ENCODE data around the gene HTRA3. TPM values are rescaled to one million over a fixed set of nuclear protein-coding genes. Genes with fewer than 3 reads are reported as not detected.

The HTRA3 gene
- total RNA-seq, 1 donor from 2014 or later, result 1.7 TPM

DNA sequence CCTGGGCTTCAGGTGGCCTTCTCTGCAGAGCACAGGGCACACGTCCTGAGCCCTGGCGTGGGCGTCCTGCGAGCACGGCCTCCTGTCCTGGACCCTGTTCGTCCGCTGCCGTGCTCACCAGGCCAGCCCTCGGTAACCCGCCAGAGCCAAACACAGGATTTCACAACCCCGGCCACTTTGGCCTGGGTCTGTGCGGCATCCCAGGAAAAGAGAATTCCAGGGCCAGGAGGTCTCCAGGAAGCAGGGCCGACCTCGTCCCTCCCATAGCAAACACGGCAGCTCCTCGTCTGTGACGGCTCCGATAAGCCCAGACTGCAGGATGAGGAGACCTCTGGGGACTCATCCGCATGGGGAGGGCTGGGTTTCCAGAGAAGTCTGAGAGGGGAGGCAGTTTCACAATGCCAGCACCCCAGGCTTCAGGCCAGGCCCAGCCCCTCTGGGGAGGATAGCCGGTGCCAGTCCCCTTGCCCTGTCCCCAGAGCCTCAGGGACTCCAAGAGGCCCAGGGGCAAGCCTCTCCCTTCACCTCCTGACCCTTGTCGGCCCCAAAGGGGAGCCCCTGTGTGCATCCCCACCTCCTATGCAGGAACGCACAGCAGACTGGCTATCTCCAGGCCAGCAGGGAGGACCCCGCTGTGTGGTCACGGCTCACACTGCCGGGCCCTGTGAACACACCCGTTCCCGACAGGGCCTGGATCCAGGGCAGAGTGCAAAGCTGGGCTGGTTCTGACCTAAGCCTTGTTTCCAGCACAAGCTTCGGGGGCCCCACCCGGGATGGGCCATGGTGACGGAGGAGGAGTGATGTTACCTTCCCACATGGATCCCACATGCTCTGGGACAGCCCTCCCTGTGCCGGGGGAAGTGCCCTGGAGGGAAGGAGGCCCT, 22.3 kb upstream of the HTRA3 start:
- Mint-ChIP-seq H3K4me1 (ENCODE audit: unreplicated experiment) (no peaks in the 10 kb centered on the region), H3K27ac (ENCODE audit: unreplicated experiment) (no peak overlapping the region), H3K36me3 (ENCODE audit: low read depth, unreplicated experiment) (peaks cover 3% of the 10 kb centered on the region), H3K4me3 (ENCODE audit: unreplicated experiment) (no peak overlapping the region), H3K27me3 (ENCODE audit: unreplicated experiment) (peaks cover 10% of the 10 kb centered on the region), H3K9me3 (ENCODE audit: unreplicated experiment) (no peaks in the 10 kb centered on the region)
- TF ChIP-seq, protein P1, sequence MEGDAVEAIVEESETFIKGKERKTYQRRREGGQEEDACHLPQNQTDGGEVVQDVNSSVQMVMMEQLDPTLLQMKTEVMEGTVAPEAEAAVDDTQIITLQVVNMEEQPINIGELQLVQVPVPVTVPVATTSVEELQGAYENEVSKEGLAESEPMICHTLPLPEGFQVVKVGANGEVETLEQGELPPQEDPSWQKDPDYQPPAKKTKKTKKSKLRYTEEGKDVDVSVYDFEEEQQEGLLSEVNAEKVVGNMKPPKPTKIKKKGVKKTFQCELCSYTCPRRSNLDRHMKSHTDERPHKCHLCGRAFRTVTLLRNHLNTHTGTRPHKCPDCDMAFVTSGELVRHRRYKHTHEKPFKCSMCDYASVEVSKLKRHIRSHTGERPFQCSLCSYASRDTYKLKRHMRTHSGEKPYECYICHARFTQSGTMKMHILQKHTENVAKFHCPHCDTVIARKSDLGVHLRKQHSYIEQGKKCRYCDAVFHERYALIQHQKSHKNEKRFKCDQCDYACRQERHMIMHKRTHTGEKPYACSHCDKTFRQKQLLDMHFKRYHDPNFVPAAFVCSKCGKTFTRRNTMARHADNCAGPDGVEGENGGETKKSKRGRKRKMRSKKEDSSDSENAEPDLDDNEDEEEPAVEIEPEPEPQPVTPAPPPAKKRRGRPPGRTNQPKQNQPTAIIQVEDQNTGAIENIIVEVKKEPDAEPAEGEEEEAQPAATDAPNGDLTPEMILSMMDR (IDR thresholded peaks at IDR 0.05; ENCODE audit: unreplicated experiment), result no peak
- DNase-seq (ENCODE audit: low spot score), result no peak

DNA sequence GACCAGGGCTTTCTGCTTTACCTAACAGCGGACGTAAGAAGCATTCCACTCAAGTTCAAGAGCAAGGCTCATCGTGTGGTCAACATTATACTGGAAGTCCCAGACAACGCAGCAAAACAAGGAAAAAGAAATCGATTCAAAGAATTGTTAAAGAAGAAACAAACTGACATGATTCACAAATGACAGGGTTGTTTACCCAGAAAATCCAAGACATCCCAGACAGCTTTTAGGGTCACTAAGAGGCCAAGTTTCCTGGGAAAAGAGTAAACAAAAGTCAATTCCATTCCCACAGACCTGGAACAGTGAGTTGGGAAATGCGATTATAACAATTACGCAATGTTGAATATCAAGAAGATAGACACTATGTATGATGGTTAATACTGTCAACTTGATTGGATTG, 21.5 kb upstream of the HTRA3 start:
- H3K27ac Mint-ChIP-seq (ENCODE audit: unreplicated experiment), result no peak overlapping the region
- H3K4me3 Mint-ChIP-seq (ENCODE audit: unreplicated experiment), result no peak overlapping the region
- H3K4me1 Mint-ChIP-seq (ENCODE audit: unreplicated experiment), result no peaks in the 10 kb centered on the region
- peaks cover 9% of the 10 kb centered on the region for H3K27me3 Mint-ChIP-seq (ENCODE audit: unreplicated experiment)
- no peaks in the 10 kb centered on the region for H3K9me3 Mint-ChIP-seq (ENCODE audit: unreplicated experiment)
- TF ChIP-seq, protein P1 (IDR thresholded peaks at IDR 0.05; ENCODE audit: unreplicated experiment), result no peak
- peaks cover 3% of the 10 kb centered on the region for H3K36me3 Mint-ChIP-seq (ENCODE audit: low read depth, unreplicated experiment)
- no peak for DNase-seq (ENCODE audit: low spot score)

DNA sequence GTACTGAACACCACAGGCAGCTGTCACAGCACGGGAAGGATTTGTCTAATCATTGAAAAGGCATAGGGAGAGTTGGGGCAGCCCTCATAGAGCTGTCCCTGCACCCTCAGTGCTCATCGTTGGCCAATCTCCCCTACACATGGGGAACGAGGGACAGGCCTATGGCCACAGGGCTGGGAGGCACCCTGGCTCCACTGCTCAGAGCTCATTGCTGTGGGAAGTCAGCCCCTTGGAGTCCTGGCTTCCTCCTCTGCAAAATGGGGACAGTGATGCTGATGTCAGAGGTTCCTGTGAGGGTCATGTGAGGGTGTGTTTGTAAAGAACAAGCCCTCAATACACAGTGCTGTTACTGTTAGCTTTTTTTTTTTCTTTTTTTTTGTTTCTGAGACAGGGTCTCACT, 19.3 kb upstream of the HTRA3 start:
- no peak for DNase-seq (ENCODE audit: low spot score)
- H3K4me3 Mint-ChIP-seq (ENCODE audit: unreplicated experiment), result no peak overlapping the region
- H3K4me1 Mint-ChIP-seq (ENCODE audit: unreplicated experiment), result no peaks in the 10 kb centered on the region
- H3K36me3 Mint-ChIP-seq (ENCODE audit: low read depth, unreplicated experiment), result peaks cover 3% of the 10 kb centered on the region
- peaks cover 7% of the 10 kb centered on the region for H3K27me3 Mint-ChIP-seq (ENCODE audit: unreplicated experiment)
- H3K9me3 Mint-ChIP-seq (ENCODE audit: unreplicated experiment), result no peaks in the 10 kb centered on the region
- TF ChIP-seq, protein P1 (IDR thresholded peaks at IDR 0.05; ENCODE audit: unreplicated experiment), result no peak
- H3K27ac Mint-ChIP-seq (ENCODE audit: unreplicated experiment), result no peak overlapping the region

DNA sequence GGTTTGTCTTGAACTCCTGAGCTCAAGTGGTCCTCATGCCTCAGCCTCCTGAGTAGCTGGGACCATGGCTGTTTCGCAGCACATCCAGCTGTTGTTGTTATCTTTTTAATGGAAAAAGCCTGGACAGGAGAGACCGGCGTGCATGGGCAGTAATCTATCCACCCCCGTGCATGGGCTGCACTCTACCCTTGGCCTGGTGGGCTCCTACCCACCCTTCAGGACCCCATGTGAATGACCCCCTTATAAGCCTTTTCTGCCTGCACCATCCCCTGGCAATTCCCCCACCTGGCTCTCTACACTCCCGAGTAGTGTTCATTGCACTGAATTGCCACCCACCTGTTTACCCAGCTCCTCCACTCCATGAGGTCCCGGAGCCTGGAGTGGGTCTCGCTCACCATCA, 18.9 kb upstream of the HTRA3 start:
- Mint-ChIP-seq H3K4me3 (ENCODE audit: unreplicated experiment) (no peak overlapping the region), H3K27me3 (ENCODE audit: unreplicated experiment) (peaks cover 7% of the 10 kb centered on the region), H3K27ac (ENCODE audit: unreplicated experiment) (no peak overlapping the region), H3K36me3 (ENCODE audit: low read depth, unreplicated experiment) (peaks cover 3% of the 10 kb centered on the region), H3K9me3 (ENCODE audit: unreplicated experiment) (no peaks in the 10 kb centered on the region), H3K4me1 (ENCODE audit: unreplicated experiment) (no peaks in the 10 kb centered on the region)
- DNase-seq (ENCODE audit: low spot score), result no peak
- TF ChIP-seq, protein P1 (IDR thresholded peaks at IDR 0.05; ENCODE audit: unreplicated experiment), result no peak

Data from endothelial cell (in vitro differentiated cells).